Lung (tissue), 12 donors: ENCODE data around the gene DDN. TPM values are rescaled to one million over a fixed set of nuclear protein-coding genes. Genes with fewer than 3 reads are reported as not detected.

Experiments used
- ATAC-seq: fragments of 200-7000 bp; cut with Tn5 transposase; one replicate; pipeline ENCODE4 v1.9.1; 2020; ENCODE audit warnings: moderate number of reproducible peaks; ENCODE audit not compliant: insufficient read depth, low FRiP score
- DNase-seq, 3 donors: peaks; one replicate each; pipeline ENCODE4 v3.0.0-alpha.2; 2013 to 2017
- H3K27ac ChIP-seq, 2 donors: one replicate each; pipeline ENCODE4 v1.5.1; 2013; ENCODE audit warnings: mild to moderate bottlenecking in 2 of 2, moderate library complexity in 2 of 2, control low read depth in 1 of 2, inconsistent platforms in 1 of 2, low read depth in 1 of 2, low read length in 1 of 2
- H3K27me3 ChIP-seq, 3 donors: one replicate each; pipeline ENCODE4 v1.5.1; 2013; ENCODE audit warnings: low read length in 2 of 3; ENCODE audit not compliant: control insufficient read depth in 3 of 3, insufficient read depth in 3 of 3
- H3K36me3 ChIP-seq, 4 donors: one replicate each; pipeline ENCODE4 v1.5.1; 2013; ENCODE audit warnings: low read length in 4 of 4, mild to moderate bottlenecking in 1 of 4, moderate library complexity in 1 of 4; ENCODE audit not compliant: control insufficient read depth in 4 of 4, insufficient read depth in 4 of 4
- H3K4me1 ChIP-seq, 5 donors: one replicate each; pipeline ENCODE4 v1.5.1; 2013; ENCODE audit warnings: low read length in 5 of 5, mild to moderate bottlenecking in 2 of 5, moderate library complexity in 1 of 5; ENCODE audit not compliant: control insufficient read depth in 5 of 5, insufficient read depth in 5 of 5
- H3K4me3 ChIP-seq: one replicate; pipeline ENCODE4 v1.5.1; 2013; ENCODE audit warnings: mild to moderate bottlenecking, control low read depth, moderate library complexity
- H3K9ac ChIP-seq, 2 donors: one replicate each; pipeline ENCODE4 v1.5.1; 2013; ENCODE audit warnings: low read length in 2 of 2, control low read depth in 1 of 2; ENCODE audit not compliant: insufficient read depth in 1 of 2
- H3K9me3 ChIP-seq, 4 donors: one replicate each; pipeline ENCODE4 v1.5.1; 2013; ENCODE audit warnings: low read length in 3 of 4, mild to moderate bottlenecking in 1 of 4, moderate library complexity in 1 of 4; ENCODE audit not compliant: control insufficient read depth in 4 of 4, insufficient read depth in 3 of 4
- WGBS, 2 donors: extraction: QIAGEN DNeasy Blood & Tissue Kit; methylation state at CpG; one replicate each; pipeline ENCODE4 v1.1.7; 2013; 5-methylcytosine and 5-hydroxymethylcytosine counted together
- polyA plus RNA-seq, 2 donors: library from polyadenylated mRNA; stranded (reverse); fragments of 200-250 nt; gene quantifications; one replicate each; pipeline ENCODE4 v1.2.1, GENCODE V29; 2013
- total RNA-seq, 2 donors: library from RNA; depleted of rRNA in 1 of 2; stranded (reverse); fragments of >200 nt in 1 of 2; gene quantifications; one replicate each; pipeline ENCODE4 v1.2.1, GENCODE V29; 2014 to 2021
- TF ChIP-seq, protein P1 (sequence below): IDR thresholded peaks from 2 replicates; pipeline ENCODE4 v1.5.1; 2012; ENCODE audit warnings: mild to moderate bottlenecking; ENCODE audit errors: control extremely low read depth, extremely low read depth
- donor health status: control.
- donor health status: control.
- donor health status: Bipolar disorder and iron deficiency.
- donor health status: healthy.
- donor health status: DM: yes; HTN: yes; CAD: no.

DDN gene
- total and polyA plus RNA-seq, 4 donors = 0.04 to 0.12 (median 0.09) TPM

DNA sequence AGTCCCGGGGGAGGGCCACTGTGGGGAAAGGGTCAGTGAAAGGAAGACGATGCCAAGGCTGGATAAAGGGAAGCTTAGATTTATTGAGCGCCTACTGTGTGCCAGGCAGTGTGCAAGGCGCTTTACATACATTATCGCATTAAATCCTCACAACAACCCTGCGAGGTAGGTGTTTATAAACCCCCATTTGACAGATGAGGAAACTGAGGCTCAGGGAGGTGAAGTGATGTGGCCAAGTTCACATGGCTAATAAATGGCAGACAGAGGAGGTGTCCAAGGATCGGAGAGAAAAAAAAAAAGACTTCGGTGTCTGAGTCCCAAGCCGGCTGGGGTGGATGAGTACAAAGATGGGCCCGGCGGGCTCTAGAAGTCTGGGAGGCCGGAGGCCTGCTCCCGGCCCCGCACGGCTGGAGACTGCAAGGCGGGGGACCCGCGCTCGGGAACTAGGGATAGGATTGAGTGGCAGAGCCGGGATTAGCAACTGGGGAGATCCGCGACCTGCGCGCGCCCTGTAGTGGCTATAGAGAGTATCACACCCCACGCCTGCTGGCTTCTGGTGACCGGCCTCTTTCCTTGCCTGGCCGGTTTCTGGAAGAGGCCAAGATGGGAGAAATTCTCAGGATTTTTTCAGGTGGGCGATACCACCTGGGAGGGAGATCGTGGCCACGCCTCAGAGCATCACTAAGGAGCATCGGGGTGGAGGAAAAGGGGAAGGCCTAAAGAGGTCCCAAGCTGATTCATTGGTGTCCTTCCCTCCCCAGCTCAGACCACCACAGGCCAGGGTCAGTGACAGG lies 3.9 kb downstream of the DDN start:
- H3K4me1 ChIP-seq = peaks cover 2 to 28% (median 8%) of the 10 kb centered on the region in 5 donors
- DNase-seq = peak; percentile 85 to 90 (median 86)
- WGBS, 2 donors = 5 to 6% methylated on average over 32 of the region's 32 CpGs

DNA sequence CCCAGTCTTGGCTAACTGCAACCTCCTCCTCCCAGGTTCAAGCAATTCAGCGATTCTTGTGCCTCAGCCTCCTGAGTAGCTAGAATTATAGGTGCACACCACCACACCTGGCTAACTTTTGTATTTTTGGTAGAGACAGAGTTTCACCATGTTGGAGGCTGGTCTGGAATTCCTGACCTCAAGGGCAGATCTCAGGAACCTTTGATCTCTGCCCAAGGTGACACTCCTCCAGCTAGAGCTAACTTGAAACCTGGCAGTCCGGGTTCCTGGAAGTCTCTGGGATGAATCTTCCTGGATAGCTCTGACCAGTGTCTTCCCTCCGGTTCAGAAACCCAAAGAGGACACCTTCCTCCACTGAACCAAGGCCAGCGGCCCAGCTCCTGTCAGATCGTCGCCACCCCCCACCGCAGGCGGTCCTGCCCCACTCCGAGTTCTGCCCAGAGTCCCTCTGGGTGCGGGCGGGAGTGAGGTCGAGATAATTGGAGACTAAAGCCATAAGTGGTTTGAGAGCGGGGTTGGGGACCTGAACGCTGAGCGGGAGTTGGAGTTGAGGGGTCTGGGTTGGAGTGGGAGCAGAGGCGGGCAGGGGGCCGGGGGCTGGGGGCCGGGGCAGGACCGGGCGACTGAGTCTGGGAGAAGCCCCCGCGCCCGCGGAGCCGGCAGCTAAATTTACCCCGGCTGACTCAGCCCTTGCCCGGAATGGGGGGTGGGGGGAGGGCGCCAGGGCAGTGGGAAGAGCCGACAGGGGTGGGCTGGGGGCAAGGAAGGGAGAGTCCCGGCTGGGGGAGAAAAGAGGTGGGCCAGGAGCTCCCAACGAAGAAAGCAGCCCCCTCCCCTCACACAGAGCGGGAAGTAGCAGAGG lies 4.7 kb downstream of the DDN start:
- ATAC-seq = no peak
- WGBS, 2 donors = 27 to 28% methylated on average over 22 to 32 of the region's 32 CpGs
- H3K9me3 ChIP-seq = no peaks in the 10 kb centered on the region
- TF ChIP-seq, protein P1, sequence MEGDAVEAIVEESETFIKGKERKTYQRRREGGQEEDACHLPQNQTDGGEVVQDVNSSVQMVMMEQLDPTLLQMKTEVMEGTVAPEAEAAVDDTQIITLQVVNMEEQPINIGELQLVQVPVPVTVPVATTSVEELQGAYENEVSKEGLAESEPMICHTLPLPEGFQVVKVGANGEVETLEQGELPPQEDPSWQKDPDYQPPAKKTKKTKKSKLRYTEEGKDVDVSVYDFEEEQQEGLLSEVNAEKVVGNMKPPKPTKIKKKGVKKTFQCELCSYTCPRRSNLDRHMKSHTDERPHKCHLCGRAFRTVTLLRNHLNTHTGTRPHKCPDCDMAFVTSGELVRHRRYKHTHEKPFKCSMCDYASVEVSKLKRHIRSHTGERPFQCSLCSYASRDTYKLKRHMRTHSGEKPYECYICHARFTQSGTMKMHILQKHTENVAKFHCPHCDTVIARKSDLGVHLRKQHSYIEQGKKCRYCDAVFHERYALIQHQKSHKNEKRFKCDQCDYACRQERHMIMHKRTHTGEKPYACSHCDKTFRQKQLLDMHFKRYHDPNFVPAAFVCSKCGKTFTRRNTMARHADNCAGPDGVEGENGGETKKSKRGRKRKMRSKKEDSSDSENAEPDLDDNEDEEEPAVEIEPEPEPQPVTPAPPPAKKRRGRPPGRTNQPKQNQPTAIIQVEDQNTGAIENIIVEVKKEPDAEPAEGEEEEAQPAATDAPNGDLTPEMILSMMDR = no peak
- DNase-seq = no peak
- peaks cover 0 to 57% (median 52%) of the 10 kb centered on the region in 3 donors for H3K27me3 ChIP-seq
- H3K27ac ChIP-seq = no peak overlapping the region
- no peak overlapping the region for H3K9ac ChIP-seq
- H3K36me3 ChIP-seq = no peaks in the 10 kb centered on the region
- H3K4me3 ChIP-seq = no peak overlapping the region
- H3K4me1 ChIP-seq = peaks cover 0 to 20% (median 3%) of the 10 kb centered on the region in 5 donors

More for the DNA sequence above, 3.9 kb downstream of the DDN start:
- Histone ChIP-seq H3K4me3 (no peak overlapping the region), H3K27ac (no peak overlapping the region), H3K9me3 (no peaks in the 10 kb centered on the region), H3K36me3 (no peaks in the 10 kb centered on the region), H3K27me3 (peaks cover 0 to 59% (median 54%) of the 10 kb centered on the region in 3 donors), H3K9ac (no peak overlapping the region)
- ATAC-seq = peak; percentile 78
- TF ChIP-seq, protein P1 = peak; percentile 73

DNA sequence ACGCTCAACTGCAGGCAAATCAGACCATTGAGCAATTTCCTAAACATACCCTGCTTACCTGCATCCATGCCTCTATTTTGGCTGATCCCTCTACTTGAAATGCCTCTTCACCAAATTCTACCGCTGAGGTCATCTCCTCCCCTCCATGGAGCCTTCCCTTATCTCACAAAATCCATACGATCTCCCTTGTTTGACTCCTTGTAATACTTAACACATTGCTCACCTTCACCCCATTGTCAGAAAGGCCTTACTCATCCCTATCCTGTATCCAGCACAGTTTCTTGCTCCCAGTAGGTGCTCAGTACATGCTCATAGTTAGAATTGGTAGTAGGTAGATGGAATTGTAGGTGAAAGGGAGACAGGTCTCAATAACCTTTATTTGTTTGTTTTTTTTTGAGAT lies 5.4 kb downstream of the DDN start:
- peaks cover 0 to 15% (median 0%) of the 10 kb centered on the region in 5 donors for H3K4me1 ChIP-seq
- no peak overlapping the region for H3K9ac ChIP-seq
- WGBS, 2 donors = 69 to 71% methylated on average over 3 of the region's 3 CpGs
- H3K36me3 ChIP-seq = no peaks in the 10 kb centered on the region
- no peaks in the 10 kb centered on the region for H3K9me3 ChIP-seq
- no peak for DNase-seq
- H3K27me3 ChIP-seq = peaks cover 0 to 58% (median 53%) of the 10 kb centered on the region in 3 donors
- H3K4me3 ChIP-seq = no peak overlapping the region
- no peak for ATAC-seq
- H3K27ac ChIP-seq = no peak overlapping the region
- TF ChIP-seq, protein P1 = no peak
